Ovary (tissue), 9 donors: ENCODE measurements around the gene MCRS1. TPM values are rescaled to one million over a fixed set of nuclear protein-coding genes. Genes with fewer than 3 reads are reported as not detected.

Experiments
- DNase-seq, 5 donors: peaks; one replicate each; pipeline ENCODE4 v3.0.0-alpha.2; 2019 to 2020
- H3K27ac ChIP-seq, 2 donors: fragments of 200-600 bp; one replicate each; pipeline versions ENCODE4 v1.5.1 to v1.8.0; 2019 to 2022
- H3K27me3 ChIP-seq: fragments of 200-600 bp; one replicate; pipeline ENCODE4 v1.8.0; 2022
- H3K36me3 ChIP-seq: fragments of 200-600 bp; sonication (generic); one replicate; pipeline ENCODE4 v1.5.1; 2019
- H3K4me1 ChIP-seq: one replicate; pipeline ENCODE4 v1.8.1; 2013; ENCODE audit warnings: mild to moderate bottlenecking, moderate library complexity; ENCODE audit not compliant: insufficient read depth
- H3K4me3 ChIP-seq: fragments of 200-600 bp; sonication (generic); one replicate; pipeline ENCODE4 v1.5.1; 2017
- H3K9me3 ChIP-seq, 2 donors: fragments of 200-600 bp in 1 of 2; sonication (generic) in 1 of 2; one replicate each; pipeline versions ENCODE4 v1.5.1 to v1.8.1; 2013 to 2019; ENCODE audit warnings: mild to moderate bottlenecking in 1 of 2, moderate library complexity in 1 of 2
- CTCF ChIP-seq, 3 donors: fragments of 450-650 bp in 2 of 3; fragments of 200-600 bp in 1 of 3; IDR thresholded peaks; one replicate each; pipeline versions ENCODE4 v1.5.1 to v1.8.0; 2016 to 2022; ENCODE audit warnings: antibody characterized with exemption in 3 of 3, mild to moderate bottlenecking in 1 of 3
- EP300 ChIP-seq: sonication (generic); formaldehyde crosslinking; IDR thresholded peaks from one replicate; pipeline ENCODE4 v1.6.1; 2017; ENCODE audit warnings: antibody characterized with exemption
- POLR2A ChIP-seq: fragments of 450-650 bp; IDR thresholded peaks from one replicate; pipeline ENCODE4 v1.6.1; 2017; ENCODE audit warnings: antibody characterized with exemption, mild to moderate bottlenecking, moderate library complexity
- WGBS, 3 donors: extraction: QIAGEN DNeasy Blood & Tissue Kit in 1 of 3; methylation state at CpG; one replicate each; pipeline versions ENCODE4 v1.1.5 to v1.1.7; 2013 to 2017; 5-methylcytosine and 5-hydroxymethylcytosine counted together
- intact Hi-C, 4 donors: fragments of 100-400 bp; cut with DNase I; formaldehyde crosslinking; loops; one replicate each; pipeline versions ENCODE4 v1.11.0 to v1.15.1; 2022 to 2023
- polyA plus RNA-seq, 2 donors: library from polyadenylated mRNA; stranded (reverse); fragments of 200-250 nt in 1 of 2; fragments of 350-450 nt in 1 of 2; fragmentation: Illumina TruSeq in 1 of 2; extraction: RNeasy Lipid Tissue Mini Kit (QIAGEN cat#74804) in 1 of 2; gene quantifications; one replicate each; pipeline ENCODE4 v1.2.3, GENCODE V29; 2013 to 2014
- total RNA-seq, 7 donors: library from RNA; depleted of rRNA in 2 of 7; stranded (reverse); fragments of >200 nt in 2 of 7; fragmentation: NEBNext Ultra II Directional in 3 of 7; extraction: Animal tissue kit (Norgen Biotek cat#: 25700) in 3 of 7; gene quantifications; one replicate each; pipeline versions ENCODE4 v1.1.0 to v1.2.4, GENCODE V29; 2016 to 2023
- donor health status: DM: no; HTN: no; CAD: no; lungs with moderate emphysema.
- donor health status: DM: no; HTN: no; CAD: no.
- donor health status: Bipolar disorder and iron deficiency.
- donor health status: DM: yes; HTN: yes; CAD: no.
- donor health status: DM: no; HTN: no; CAD: no.
- donor health status: DM: yes; HTN: yes; CAD: no.

MCRS1 gene
- total and polyA plus RNA-seq, 9 donors: 14.7 to 56.2 (median 39.5) TPM

GRCh38 chr12:49559011-49559675 lies 8.8 kb downstream of the MCRS1 start:
- H3K27ac ChIP-seq: no peak overlapping the region
- intact Hi-C loops: no loop called here
- no peaks in the 10 kb centered on the region for H3K36me3 ChIP-seq
- no peaks in the 10 kb centered on the region for H3K4me1 ChIP-seq
- DNase-seq: no peak
- no peak overlapping the region for H3K4me3 ChIP-seq
- no peaks in the 10 kb centered on the region for H3K9me3 ChIP-seq
- H3K27me3 ChIP-seq: no peaks in the 10 kb centered on the region
- TF ChIP-seq CTCF (IDR thresholded peaks at IDR 0.05) (no peak), EP300 (no peak), POLR2A (no peak)
- WGBS, 3 donors: 92 to 94% (median 92%) methylated on average over 17 of the region's 17 CpGs

GRCh38 chr12:49558526-49558925 lies 9.4 kb downstream of the MCRS1 start:
- DNase-seq: no peak
- no peaks in the 10 kb centered on the region for H3K36me3 ChIP-seq
- intact Hi-C loops: no loop called here
- H3K27me3 ChIP-seq: no peaks in the 10 kb centered on the region
- no peak overlapping the region for H3K4me3 ChIP-seq
- TF ChIP-seq POLR2A (no peak), EP300 (no peak), CTCF (IDR thresholded peaks at IDR 0.05) (no peak)
- no peaks in the 10 kb centered on the region for H3K4me1 ChIP-seq
- H3K9me3 ChIP-seq: no peaks in the 10 kb centered on the region
- H3K27ac ChIP-seq: no peak overlapping the region
- 84 to 90% (median 88%) methylated on average over 13 of the region's 13 CpGs for WGBS, 3 donors

- Histone ChIP-seq H3K4me3 (no peak overlapping the region), H3K27me3 (no peaks in the 10 kb centered on the region), H3K9me3 (no peaks in the 10 kb centered on the region), H3K36me3 (no peaks in the 10 kb centered on the region), H3K4me1 (no peaks in the 10 kb centered on the region), H3K27ac (no peak overlapping the region)
- WGBS, 3 donors: 62 to 70% (median 67%) methylated on average over 7 of the region's 7 CpGs
- DNase-seq: no peak
- intact Hi-C loops: no loop called here
- TF ChIP-seq CTCF (IDR thresholded peaks at IDR 0.05) (no peak), POLR2A (no peak), EP300 (no peak)
Measured at GRCh38 chr12:49557917-49558215, 10.1 kb downstream of the MCRS1 start.

- no peak for DNase-seq
- 82 to 91% (median 83%) methylated on average over 18 of the region's 18 CpGs for WGBS, 3 donors
- no peak overlapping the region for H3K4me3 ChIP-seq
- no peaks in the 10 kb centered on the region for H3K4me1 ChIP-seq
- H3K36me3 ChIP-seq: no peaks in the 10 kb centered on the region
- intact Hi-C loops: no loop called here
- TF ChIP-seq CTCF (IDR thresholded peaks at IDR 0.05) (no peak), EP300 (no peak), POLR2A (no peak)
- H3K9me3 ChIP-seq: no peaks in the 10 kb centered on the region
- no peak overlapping the region for H3K27ac ChIP-seq
- H3K27me3 ChIP-seq: no peaks in the 10 kb centered on the region
Measured at GRCh38 chr12:49557187-49557916, 10.6 kb downstream of the MCRS1 start.
